Renal pelvis (tissue), 12 donors: ENCODE data around the gene HOXB7. TPM values are rescaled to one million over a fixed set of nuclear protein-coding genes. Genes with fewer than 3 reads are reported as not detected.
A peak's percentile ranks its signal among the peaks of the same experiment; 100 is the strongest.

Experiments used
- DNase-seq: peaks from one replicate; pipeline ENCODE4 v3.0.0-alpha.2; 2013
- long read RNA-seq, 16 experiments: transcript quantifications; one replicate each; lab custom pipeline, GENCODE V29; 2026
- polyA plus RNA-seq, 3 donors: library from polyadenylated mRNA; unstranded; fragments of 120-200 nt; gene quantifications; one replicate each; pipeline ENCODE4 v1.2.1, GENCODE V29; 2013; ENCODE audit not compliant: insufficient read length in 3 of 3

HOXB7 gene
- 10 to 100 TPM; 53.4 to 59.9 (median 55.3) TPM for polyA plus RNA-seq
- long read RNA-seq, donor 1, transcript HOXB7-201 (2 exons, 1,371 nt): major isoform, 37 of 39 reads
- long read RNA-seq, donor 1, partial matches to known transcripts: 0 of 39 reads
- long read RNA-seq, donor 1, other reads (novel, unspliced or antisense): 0 of 39 reads
- long read RNA-seq, donor 2, transcript HOXB7-201 (2 exons, 1,371 nt): major isoform, 43 of 44 reads
- long read RNA-seq, donor 2, partial matches to known transcripts: 0 of 44 reads
- long read RNA-seq, donor 2, other reads (novel, unspliced or antisense): 0 of 44 reads
- long read RNA-seq, donor 3, transcript HOXB7-201 (2 exons, 1,371 nt): major isoform, 34 of 42 reads
- long read RNA-seq, donor 3, partial matches to known transcripts: 6 of 42 reads
- long read RNA-seq, donor 3, other reads (novel, unspliced or antisense): 0 of 42 reads
- long read RNA-seq, donor 4, transcript HOXB7-202 (2 exons, 478 nt): minor isoform, 5 of 40 reads
- long read RNA-seq, donor 4, transcript HOXB7-201 (2 exons, 1,371 nt): major isoform, 35 of 40 reads
- long read RNA-seq, donor 4, partial matches to known transcripts: 0 of 40 reads
- long read RNA-seq, donor 4, other reads (novel, unspliced or antisense): 0 of 40 reads
- long read RNA-seq, donor 5, transcript HOXB7-201 (2 exons, 1,371 nt): major isoform, 24 of 26 reads
- long read RNA-seq, donor 5, partial matches to known transcripts: 0 of 26 reads
- long read RNA-seq, donor 5, other reads (novel, unspliced or antisense): 0 of 26 reads
- long read RNA-seq, donor 6, transcript HOXB7-201 (2 exons, 1,371 nt): major isoform, 34 of 35 reads
- long read RNA-seq, donor 6, partial matches to known transcripts: 0 of 35 reads
- long read RNA-seq, donor 6, other reads (novel, unspliced or antisense): 0 of 35 reads
- long read RNA-seq, donor 7, transcript HOXB7-201 (2 exons, 1,371 nt): major isoform, 38 of 41 reads
- long read RNA-seq, donor 7, partial matches to known transcripts: 0 of 41 reads
- long read RNA-seq, donor 7, other reads (novel, unspliced or antisense): 0 of 41 reads
- long read RNA-seq, donor 8, partial matches to known transcripts: 0 of 3 reads
- long read RNA-seq, donor 8, other reads (novel, unspliced or antisense): 0 of 3 reads
- long read RNA-seq, donor 9, transcript HOXB7-201 (2 exons, 1,371 nt): major isoform, 44 of 48 reads
- long read RNA-seq, donor 9, partial matches to known transcripts: 0 of 48 reads
- long read RNA-seq, donor 9, other reads (novel, unspliced or antisense): 0 of 48 reads
- long read RNA-seq, donor 10, transcript HOXB7-202 (2 exons, 478 nt): minor isoform, 6 of 35 reads
- long read RNA-seq, donor 10, transcript HOXB7-201 (2 exons, 1,371 nt): major isoform, 29 of 35 reads
- long read RNA-seq, donor 10, partial matches to known transcripts: 0 of 35 reads
- long read RNA-seq, donor 10, other reads (novel, unspliced or antisense): 0 of 35 reads
- long read RNA-seq, donor 11, transcript HOXB7-201 (2 exons, 1,371 nt): major isoform, 25 of 29 reads
- long read RNA-seq, donor 11, partial matches to known transcripts: 0 of 29 reads
- long read RNA-seq, donor 11, other reads (novel, unspliced or antisense): 0 of 29 reads
- long read RNA-seq, donor 12, transcript HOXB7-201 (2 exons, 1,371 nt): major isoform, 59 of 96 reads
- long read RNA-seq, donor 12, transcript HOXB7-202 (2 exons, 478 nt): minor isoform, 6 of 96 reads
- long read RNA-seq, donor 12, partial matches to known transcripts: 31 of 96 reads
- long read RNA-seq, donor 12, other reads (novel, unspliced or antisense): 0 of 96 reads
- long read RNA-seq, donor 13, transcript HOXB7-201 (2 exons, 1,371 nt): major isoform, 20 of 54 reads
- long read RNA-seq, donor 13, partial matches to known transcripts: 32 of 54 reads
- long read RNA-seq, donor 13, other reads (novel, unspliced or antisense): 0 of 54 reads
- long read RNA-seq, donor 14: 0 reads
- long read RNA-seq, donor 15: 0 reads
- long read RNA-seq, donor 16, transcript HOXB7-201 (2 exons, 1,371 nt): major isoform, 42 of 43 reads
- long read RNA-seq, donor 16, partial matches to known transcripts: 0 of 43 reads
- long read RNA-seq, donor 16, other reads (novel, unspliced or antisense): 0 of 43 reads

- no peak for DNase-seq
These were observed at the start of gene HOXB7 for GRCh38 chr17:48610282-48611211. Gene HOXB7 (minus strand): TSS chr17:48611017. CDS start chr17:48610918, 99 bp downstream.

- DNase-seq: no peak
These were observed 45.1 kb upstream of the HOXB7 start for GRCh38 chr17:48655913-48656312.

- no peak for DNase-seq
These were observed 38.9 kb upstream of the HOXB7 start for GRCh38 chr17:48649741-48650140.

GRCh38 chr17:48647963-48648245 lies 37.1 kb upstream of the HOXB7 start:
- DNase-seq: no peak

- DNase-seq: no peak
These were observed 36.5 kb upstream of the HOXB7 start for GRCh38 chr17:48647103-48647962.

GRCh38 chr17:48646183-48647102 lies 35.6 kb upstream of the HOXB7 start:
- peak; percentile 77 for DNase-seq

GRCh38 chr17:48645639-48646182 lies 34.9 kb upstream of the HOXB7 start:
- DNase-seq: no peak

- no peak for DNase-seq
These were observed 34.2 kb upstream of the HOXB7 start for GRCh38 chr17:48644910-48645557.

GRCh38 chr17:48644159-48644558 lies 33.3 kb upstream of the HOXB7 start:
- DNase-seq: no peak

GRCh38 chr17:48643697-48644012 lies 32.8 kb upstream of the HOXB7 start:
- DNase-seq: no peak

- DNase-seq: no peak
These were observed 32.3 kb upstream of the HOXB7 start for GRCh38 chr17:48642843-48643696.

- DNase-seq: no peak
These were observed 31.4 kb upstream of the HOXB7 start for GRCh38 chr17:48642059-48642842.

- no peak for DNase-seq
These were observed 30.8 kb upstream of the HOXB7 start for GRCh38 chr17:48641541-48642058.

GRCh38 chr17:48640858-48641180 lies 30.0 kb upstream of the HOXB7 start:
- no peak for DNase-seq
